GM19463 (cell line): ENCODE results near the gene FBXL7.

Experiments
- ATAC-seq: cut with Tn5 transposase; IDR thresholded peaks from one replicate; pipeline ENCODE4 v1.9.1; 2021; ENCODE audit warnings: mild to moderate bottlenecking, moderate library complexity; ENCODE audit not compliant: unreplicated experiment

Gene FBXL7

DNA sequence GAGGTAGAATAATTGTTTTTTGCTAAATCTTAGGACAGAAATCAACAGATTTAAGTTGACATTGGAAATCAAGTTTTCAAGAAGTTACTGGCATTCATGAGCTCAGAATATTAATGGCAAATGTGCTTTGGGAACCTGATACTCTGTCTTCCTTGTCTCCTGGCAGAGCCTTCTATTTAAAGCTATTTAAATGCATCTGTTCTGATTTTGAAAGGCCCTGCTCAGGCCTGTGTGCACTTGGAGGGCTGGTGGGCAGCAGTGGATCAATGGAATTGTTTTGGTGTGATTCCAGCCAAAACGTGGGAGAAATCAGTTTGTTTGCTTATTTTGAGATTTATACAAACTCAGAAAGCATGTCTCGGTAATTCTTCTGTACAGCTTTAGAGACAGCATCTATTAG, 38.5 kb downstream of the FBXL7 start:
- ATAC-seq = no peak

DNA sequence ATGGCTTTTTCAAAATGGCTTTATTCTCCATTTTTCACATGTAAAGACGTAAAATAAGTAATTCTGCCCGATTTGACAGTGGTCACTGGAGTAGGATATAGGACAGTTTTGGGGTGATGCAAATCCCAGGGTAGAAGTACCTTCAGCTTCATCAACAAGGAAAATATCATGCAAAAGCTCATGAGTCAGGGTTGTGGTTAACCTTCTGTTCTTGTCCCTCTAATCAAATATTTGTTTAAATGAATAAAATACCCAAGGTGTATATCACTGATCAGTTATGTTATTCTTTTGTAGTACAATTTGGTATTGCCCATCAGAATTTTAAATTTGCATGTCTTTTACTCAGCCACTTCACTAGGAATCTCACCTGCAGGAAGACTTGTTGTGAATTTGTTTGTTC, 40.0 kb downstream of the FBXL7 start:
- ATAC-seq = no peak

DNA sequence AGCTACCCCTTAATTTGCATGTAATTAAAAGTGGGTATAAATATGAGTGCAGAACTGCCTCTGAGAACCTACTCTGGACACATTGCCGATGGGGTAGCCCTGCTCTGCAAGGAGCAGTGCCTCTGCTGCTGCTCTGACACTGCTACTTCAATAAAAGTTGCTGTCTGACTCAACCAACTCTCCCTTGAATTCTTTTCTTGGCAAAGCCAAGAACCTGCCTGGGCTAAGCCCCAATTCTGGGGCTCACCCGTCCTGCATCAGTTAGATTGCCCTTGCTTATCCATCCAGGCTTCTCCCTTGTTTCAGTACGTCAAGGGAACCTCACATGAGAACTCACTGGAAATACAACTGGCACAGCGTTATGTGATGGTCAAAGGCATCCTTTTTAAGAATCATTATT, 44.1 kb downstream of the FBXL7 start:
- no peak for ATAC-seq

DNA sequence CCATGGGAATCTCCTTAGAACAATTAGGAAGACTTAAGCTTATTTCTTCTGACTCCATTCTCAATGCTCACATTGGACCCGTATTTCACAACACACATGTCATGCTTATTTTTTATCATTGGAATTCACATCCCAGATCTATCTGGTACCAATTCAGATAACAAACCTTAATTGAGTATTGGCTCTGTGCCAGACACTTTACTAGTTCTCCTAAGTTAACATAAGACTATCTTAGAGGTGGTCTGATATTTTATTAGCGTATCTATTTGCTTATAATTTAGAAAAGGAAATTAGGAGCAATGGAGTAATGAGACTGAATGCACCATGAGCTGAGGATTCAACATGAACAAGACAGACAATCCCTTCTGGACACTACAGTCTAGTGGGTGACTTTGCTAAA, 45.1 kb downstream of the FBXL7 start:
- no peak for ATAC-seq

DNA sequence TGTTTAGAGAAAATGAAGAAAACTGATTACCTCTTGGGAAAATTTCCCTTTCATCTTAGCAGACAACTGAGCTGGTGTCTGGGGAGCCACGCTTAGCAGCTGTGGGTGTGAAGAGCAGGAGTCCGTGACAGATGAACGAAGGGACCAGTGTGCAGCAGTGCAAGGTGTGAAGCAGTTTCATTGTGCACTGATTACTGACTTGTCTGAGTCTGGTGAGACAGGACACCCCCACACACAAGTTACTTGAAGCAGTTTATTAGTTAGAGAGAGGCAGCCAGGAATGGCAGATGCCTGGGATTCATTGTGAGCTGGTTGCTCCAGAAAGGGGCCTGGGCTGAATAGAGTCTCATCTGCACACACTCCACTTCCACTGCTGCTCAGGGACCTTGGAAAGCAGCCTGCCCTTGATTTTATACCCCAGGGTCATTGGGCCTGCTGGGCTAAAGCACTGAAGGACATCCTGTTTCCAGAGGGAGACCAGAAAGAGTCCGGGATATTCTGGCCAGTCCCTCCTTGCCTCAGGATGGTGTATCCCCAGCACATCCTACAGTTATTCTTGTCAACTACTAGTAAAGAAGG, 47.4 kb downstream of the FBXL7 start:
- ATAC-seq = no peak

DNA sequence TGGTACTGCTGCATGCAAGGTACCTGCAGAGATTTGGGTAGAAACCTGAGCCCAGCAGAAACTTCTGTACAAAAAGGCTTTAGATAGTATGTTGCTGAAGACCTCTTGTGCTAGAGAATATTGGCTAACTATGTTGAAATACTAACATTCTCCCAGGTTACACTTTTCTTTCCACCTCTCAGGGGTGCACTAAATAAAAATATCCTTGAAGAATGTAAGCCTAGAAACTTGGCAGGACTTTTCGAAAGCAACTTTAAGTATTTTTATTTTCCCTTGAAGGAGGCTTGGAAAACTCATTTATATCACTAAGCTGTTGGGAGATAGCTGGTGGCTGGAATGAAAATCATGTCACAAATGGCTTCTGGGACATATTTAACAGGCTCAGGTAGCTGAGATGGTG, 50.0 kb downstream of the FBXL7 start:
- ATAC-seq = no peak

DNA sequence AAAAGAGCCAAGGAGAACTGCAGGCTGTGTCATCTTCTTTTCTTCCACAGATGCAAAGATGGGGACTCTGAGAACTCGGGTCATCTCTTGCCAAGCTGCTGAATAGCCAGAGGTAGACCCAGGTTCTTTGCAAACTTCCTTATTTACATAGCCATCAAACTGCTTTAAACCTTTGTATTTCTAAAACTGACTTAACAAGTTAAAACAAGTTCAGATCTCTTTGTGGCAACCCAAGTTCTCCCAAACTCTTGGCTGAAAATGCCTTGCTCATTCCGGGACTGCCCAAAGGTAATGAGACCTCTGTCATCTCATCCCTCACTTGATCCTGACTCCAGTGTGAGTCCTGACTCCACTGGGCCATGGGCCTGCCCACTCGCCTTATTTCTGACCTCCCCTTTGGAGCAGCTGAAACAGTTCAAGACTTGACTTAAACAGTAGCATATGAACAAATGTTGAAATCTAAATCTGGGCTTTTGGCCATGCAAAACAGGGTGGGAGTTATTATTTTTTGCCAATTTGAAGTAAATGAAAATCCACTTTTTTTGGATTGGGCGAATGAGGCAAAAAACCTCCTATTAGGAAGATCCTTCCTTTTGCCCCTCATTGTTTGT, 50.6 kb downstream of the FBXL7 start:
- no peak for ATAC-seq

DNA sequence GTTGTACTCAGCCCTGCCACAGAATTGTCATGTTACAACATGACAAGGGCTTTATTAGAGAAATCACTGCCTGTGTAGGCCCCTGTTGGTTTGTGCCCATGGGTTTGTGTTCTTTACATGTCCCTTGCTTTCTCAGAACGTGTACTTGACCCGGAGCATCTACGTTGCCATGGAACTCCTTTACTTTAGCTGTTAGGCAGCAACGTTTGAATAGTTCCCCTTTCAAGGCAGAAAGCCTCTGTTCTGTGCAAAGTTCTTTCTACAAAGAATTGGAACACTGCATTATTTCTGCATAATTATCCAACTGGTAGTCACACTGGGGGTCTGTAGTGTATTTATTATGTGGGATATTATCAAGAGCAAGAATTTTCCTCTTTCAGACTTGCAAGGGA, 51.1 kb downstream of the FBXL7 start:
- no peak for ATAC-seq

DNA sequence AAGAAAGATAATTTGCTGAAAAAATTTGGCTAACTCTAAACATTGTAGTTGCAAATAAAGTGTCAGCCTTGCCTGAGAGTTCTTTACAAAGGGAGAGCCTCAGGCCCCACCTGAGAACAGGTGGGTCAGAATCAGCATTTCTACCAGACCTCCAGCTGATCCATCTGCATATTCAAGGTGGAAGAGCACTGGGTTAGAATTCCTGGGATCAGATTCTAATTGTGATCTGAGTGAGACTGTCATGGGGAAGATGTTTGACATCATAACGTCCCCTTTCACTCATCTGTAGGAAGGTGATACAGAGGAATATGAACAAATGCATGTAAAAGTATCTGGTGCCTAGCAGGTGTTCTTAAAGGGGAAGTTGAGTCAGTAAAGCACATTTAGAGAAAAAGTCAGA, 54.6 kb downstream of the FBXL7 start:
- ATAC-seq = no peak

DNA sequence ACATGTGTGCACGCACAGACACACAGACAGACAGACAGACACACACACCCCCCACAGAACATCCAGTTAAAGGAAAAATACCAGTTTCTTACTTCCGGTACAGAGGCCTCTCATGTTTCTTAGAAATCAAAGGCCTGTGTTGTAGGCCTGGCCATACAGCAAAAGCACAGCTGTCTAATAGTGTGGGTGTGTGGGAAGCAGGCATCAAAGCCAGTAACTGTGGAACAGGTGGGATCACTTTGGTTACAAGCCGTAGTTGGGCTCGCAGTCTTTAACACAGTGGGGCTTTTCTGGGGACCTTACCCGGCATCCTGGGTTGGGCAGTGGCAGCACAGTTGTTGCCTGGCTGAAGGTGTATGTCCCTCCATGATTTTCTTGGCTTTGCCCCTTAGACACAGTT, 55.2 kb downstream of the FBXL7 start:
- ATAC-seq = no peak

DNA sequence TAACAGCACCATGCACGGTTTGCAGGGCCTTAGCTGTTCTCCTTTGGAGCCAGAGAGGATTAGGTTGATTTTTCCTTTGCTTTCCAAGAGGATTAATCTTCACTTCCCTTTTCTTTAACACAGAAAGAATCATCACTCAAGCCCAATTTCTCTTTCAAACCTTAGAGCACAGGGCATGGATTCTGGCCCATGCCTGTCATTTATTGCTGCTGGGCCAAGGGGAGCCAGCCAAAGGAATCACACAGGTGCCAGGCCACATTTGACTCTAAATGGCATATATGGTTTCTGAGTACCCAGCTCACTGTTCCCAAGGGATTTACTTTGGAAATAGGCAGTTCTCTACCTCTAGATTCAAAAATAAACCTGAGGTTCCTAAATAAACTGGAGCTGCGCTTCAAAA, 58.3 kb downstream of the FBXL7 start:
- ATAC-seq = no peak

DNA sequence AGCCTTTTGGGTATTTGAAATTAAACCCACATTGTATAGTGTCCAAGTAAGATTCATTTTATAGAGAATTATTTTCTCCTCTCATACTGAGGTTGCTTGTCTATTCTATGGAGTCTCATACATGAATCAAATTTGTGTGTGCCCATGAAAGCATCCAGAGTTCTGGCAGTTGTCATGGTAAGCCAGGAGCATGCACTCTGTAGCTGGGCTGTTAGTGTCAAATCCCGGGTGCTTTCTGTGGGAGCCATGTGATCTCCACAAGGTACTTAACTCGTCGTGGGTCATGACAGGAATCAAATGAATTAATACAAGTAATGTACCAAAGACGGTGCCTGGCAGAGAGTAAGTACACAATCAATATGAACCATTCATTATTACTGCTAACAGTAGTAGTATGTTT, 58.7 kb downstream of the FBXL7 start:
- no peak for ATAC-seq

DNA sequence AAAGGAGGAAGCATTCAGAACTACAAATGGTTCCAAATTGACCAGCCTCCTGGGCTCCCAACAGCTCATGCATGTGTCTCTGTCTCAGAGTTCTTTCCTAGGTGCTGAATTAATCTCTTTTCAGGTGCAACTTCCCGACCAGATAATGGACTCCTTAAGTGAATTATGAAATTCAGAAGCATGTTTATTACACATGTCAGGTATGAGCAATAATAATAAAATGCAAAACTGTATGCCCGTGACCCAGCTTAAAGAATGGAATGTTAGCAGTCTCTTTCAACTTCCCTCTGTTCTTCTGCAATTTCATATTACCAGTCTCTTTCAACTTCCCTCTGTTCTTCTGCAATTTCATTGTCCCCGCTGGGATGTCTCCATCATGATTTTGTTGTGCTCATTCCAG, 60.4 kb downstream of the FBXL7 start:
- ATAC-seq = no peak

DNA sequence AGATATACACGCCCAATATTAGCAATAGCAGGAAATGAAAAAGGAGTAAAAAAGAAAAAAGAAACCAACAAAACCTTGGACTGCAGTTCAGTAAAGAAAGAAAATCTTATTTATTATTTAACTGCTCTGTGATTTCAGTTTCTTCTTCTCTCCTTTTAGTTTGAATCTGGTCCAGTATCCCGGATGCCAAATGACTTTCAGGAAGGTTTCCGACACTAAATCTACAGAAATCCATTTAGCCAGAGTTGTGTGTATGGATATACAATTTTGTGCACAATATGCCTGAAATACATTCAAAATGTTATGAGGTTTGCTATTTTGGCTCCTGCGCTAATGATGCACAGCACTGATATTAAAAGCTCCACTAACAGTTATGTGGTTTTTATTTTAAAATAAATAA, 64.5 kb downstream of the FBXL7 start:
- ATAC-seq = no peak

DNA sequence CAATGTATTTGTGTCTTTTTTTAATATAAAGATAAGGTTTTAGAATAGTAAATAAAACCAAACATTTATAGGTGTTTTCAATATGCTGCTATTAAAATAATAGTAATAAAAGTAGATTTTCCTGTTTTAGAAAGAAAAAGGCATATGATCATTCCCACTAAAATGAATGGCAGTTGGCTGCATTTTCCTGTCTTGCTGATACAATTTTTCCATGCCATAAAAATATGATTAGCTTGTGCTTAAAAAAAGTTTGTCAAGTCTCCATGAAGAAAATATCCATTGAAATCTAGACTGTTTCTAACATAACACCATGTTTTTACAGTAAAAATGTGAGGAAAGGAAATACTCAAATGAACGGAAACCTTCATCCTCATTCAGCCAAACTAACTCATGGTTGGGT, 65.0 kb downstream of the FBXL7 start:
- ATAC-seq = no peak

DNA sequence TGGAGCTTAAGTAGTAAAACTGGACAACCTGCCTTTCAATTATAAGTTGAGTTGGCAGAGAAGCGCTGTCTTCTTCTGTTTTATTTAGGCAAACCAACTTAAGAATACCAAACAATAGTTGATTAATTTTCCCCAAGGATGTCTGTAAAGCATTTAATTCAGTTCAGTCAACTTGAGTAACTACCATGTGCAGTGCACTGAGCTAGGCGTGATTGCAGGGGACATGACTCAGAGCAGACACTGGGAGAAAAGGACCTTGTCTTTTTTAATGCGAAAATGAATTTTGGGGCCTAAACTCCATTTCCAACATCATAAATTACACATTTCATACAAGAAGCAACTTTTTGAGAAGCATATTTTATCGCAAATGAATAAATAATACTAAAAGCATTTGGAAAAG, 66.3 kb downstream of the FBXL7 start:
- no peak for ATAC-seq

DNA sequence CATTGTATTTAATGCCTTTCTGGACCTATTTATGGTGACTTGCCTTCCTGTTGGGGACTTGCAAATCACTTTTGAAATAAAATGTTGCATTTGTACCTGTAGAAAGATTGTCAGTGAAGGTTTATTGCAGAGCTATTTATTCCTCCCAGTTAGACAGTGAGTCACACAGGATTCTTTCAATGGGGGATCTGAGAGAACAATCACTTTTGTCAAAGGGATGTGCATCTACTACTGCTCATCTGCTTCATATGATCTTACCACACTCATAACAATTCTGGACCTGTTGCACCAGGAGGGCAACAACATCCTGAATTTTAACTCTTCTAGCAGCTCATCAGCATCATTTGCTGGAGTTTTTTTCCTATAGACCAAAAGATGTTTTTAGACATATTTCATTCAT, 66.8 kb downstream of the FBXL7 start:
- no peak for ATAC-seq

DNA sequence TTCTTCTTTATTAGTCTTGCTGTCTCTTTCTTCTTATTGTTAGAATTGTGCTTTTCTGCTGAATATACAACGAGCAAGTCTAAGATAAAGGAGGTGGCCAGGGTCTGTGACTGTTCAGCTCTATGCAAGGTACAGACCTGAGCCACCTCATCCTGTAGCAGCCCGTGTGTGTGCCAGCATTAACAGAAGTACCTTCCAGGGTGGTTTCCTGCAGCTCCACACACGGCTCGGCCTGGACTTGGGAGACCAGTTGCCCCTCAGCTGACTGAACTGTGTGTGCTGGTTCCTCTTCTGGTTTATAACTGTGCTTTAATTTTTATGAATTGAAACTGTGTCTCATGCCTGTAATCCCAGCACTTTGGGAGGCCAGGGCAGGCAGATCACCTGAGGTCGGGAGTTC, 70.5 kb downstream of the FBXL7 start:
- no peak for ATAC-seq

DNA sequence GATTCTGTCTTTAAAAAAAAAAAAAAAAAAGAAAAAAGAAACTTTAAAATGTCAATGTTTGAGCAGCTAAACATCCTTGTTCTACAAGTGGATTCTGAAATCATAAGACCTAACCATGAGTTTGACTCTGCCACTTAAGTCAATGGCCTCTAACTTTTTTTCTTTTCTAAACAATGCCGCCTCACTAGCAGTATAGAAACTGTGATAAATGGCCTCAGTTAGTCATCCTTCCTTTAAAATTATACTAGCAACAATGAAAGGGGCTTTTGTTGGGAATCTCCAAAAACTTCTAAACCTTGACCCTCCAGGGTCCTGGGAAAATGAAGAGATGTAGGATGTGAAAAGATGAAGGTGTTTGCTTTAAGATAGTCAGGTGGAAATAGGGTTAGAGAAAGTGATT, 71.1 kb downstream of the FBXL7 start:
- no peak for ATAC-seq

DNA sequence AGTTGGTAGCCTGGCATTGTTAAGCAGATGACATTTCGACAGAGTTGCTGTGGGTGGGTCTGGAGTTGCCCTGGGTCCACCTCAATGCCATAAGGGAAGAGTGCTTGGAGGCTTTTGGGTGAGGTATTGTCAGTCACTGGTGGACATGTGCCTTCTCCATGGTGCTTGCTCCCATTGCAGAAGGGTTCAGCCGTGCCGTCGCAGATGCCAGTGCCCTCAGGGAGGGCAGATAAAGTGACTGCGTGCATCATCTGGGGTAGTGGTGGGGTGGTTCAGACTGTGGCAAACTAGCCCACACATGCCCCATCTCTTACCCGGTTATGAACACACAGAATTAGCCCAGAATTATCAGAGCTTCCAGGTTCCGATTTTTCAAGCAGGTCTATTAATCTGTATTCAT, 71.6 kb downstream of the FBXL7 start:
- ATAC-seq = no peak

DNA sequence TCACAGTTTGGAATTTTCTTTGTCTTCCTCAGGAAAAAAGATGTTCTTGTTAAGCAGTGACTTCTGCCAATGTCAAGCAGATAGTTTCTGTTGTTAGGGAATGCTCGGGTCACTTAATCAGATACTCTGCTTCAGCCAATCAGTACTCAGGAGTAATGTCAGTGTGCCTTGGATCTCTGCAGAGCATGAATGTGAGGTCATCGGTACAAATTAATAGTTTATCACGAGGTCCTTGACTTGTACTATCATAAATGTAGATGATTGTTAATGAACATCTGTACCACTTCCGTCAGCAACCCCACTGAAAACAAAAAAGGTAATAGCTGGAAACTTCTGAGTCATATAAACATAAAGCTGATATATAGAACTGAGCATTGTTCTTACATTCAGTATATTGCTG, 73.6 kb downstream of the FBXL7 start:
- ATAC-seq = no peak

DNA sequence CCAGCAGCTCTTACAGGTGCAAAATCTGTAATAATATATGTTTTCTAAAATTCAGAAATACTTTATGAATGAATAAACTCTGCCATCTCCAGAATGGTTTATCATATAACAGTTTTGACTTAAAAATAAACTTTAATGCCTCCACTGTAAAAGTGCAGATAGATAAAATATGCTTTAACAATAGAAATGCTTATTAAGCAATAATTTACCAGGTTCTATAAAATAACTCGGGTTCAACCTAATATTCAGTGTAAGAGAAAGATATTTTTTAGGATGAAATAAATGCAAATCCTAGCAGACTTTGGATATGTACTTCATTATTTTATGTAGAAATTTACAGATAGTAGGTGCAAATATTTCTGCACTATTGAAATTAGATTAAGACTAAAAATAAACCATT, 74.1 kb downstream of the FBXL7 start:
- ATAC-seq = no peak

DNA sequence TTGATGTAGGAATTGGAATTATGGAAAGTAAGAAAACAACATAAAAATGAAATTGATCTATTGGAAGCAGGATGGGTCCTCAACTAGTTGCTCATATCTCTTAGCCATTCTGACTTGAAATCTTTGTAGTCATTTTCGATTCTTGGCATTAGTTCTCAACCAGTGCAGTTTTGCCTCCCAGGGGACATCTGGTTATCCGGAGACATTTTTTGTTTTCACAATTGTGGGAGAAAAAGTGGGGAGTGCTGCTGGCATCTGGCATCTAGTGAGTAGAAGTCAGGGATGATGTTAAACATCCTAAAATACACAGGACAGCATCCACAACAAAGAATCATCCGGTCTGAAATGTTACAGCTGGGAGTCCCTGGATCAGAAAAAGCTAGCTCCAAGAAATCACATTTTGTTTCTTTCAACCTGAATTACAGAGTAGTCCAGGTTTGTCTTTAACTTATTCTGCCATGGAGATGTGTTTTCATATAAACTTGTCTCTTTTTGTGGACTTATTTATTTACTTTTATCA, 74.9 kb downstream of the FBXL7 start:
- no peak for ATAC-seq
